OCI-LY7 (cell line): ENCODE measurements around the gene FBLN1. TPM values are rescaled to one million over a fixed set of nuclear protein-coding genes. Genes with fewer than 3 reads are reported as not detected.
A peak's percentile ranks its signal among the peaks of the same experiment; 100 is the strongest.

Source experiments
- BruUV-seq: library from RNA; stranded (reverse); fragments of 400-500 nt; replicated peaks from 2 replicates; lab custom pipeline; 2021; lab: Mats Ljungman, UMichigan
- CTCF ChIA-PET: fragments of 300-600 bp; sonication (Branson Sonifier 250); formaldehyde crosslinking; loops from one replicate; lab custom pipeline; 2022; ENCODE audit warnings: antibody characterized with exemption; ENCODE audit not compliant: unreplicated experiment; lab: Charles Lee
- POLR2A ChIA-PET: fragments of 300-600 bp; sonication (Branson Sonifier 250); formaldehyde crosslinking; loops from one replicate; lab custom pipeline; 2022; ENCODE audit warnings: antibody characterized with exemption; lab: Charles Lee
- DNase-seq: peaks from one replicate; pipeline ENCODE4 v3.0.0-alpha.2; 2015; ENCODE audit warnings: low spot score
- H2AFZ ChIP-seq: fragments of 200-600 bp; sonication (generic), shearing (Covaris generic); 2 replicates; pipeline ENCODE4 v1.6.1; 2014; ENCODE audit warnings: mild to moderate bottlenecking, antibody characterized with exemption, low read length, moderate library complexity
- H3K27ac ChIP-seq: fragments of 200-600 bp; sonication (generic); 2 replicates; pipeline ENCODE4 v1.5.1; 2014; ENCODE audit warnings: mixed run types, low read depth, mild to moderate bottlenecking, moderate library complexity, low read length, inconsistent platforms; ENCODE audit not compliant: poor library complexity, severe bottlenecking
- H3K36me3 ChIP-seq: fragments of 200-600 bp; sonication (generic); 2 replicates; pipeline ENCODE4 v1.6.1; 2014; ENCODE audit warnings: mild to moderate bottlenecking, antibody characterized with exemption, low read length, moderate library complexity, mixed read lengths; ENCODE audit not compliant: insufficient read depth
- H3K4me1 ChIP-seq: fragments of 200-600 bp; sonication (generic); 2 replicates; pipeline ENCODE4 v1.5.1; 2014; ENCODE audit warnings: mild to moderate bottlenecking, low read length; ENCODE audit not compliant: insufficient read depth, poor library complexity, severe bottlenecking
- H3K4me2 ChIP-seq: fragments of 200-600 bp; sonication (generic); 2 replicates; pipeline ENCODE4 v1.6.1; 2014; ENCODE audit warnings: mild to moderate bottlenecking, low read length
- H3K4me3 ChIP-seq: fragments of 200-600 bp; sonication (generic); 2 replicates; pipeline ENCODE4 v1.5.1; 2014; ENCODE audit warnings: mild to moderate bottlenecking, low read depth, low read length; ENCODE audit not compliant: poor library complexity, severe bottlenecking
- H3K79me2 ChIP-seq: fragments of 200-600 bp; sonication (generic); 2 replicates; pipeline ENCODE4 v1.6.1; 2016; ENCODE audit warnings: low read depth, mild to moderate bottlenecking, low read length, moderate library complexity, mixed read lengths; ENCODE audit not compliant: insufficient read depth
- H3K9me2 ChIP-seq: fragments of 200-600 bp; sonication (generic); 2 replicates; pipeline ENCODE4 v1.6.1; 2016; ENCODE audit warnings: mild to moderate bottlenecking, low read length, mixed read lengths; ENCODE audit not compliant: insufficient read depth
- H3K9me3 ChIP-seq: fragments of 200-600 bp; sonication (generic); 2 replicates; pipeline ENCODE4 v1.6.1; 2014; ENCODE audit warnings: mild to moderate bottlenecking, mixed run types, low read length, mixed read lengths
- H4K20me1 ChIP-seq: fragments of 200-600 bp; sonication (generic); 2 replicates; pipeline ENCODE4 v1.6.1; 2014; ENCODE audit warnings: mild to moderate bottlenecking, antibody characterized with exemption, low read length, moderate library complexity, mixed read lengths; ENCODE audit not compliant: insufficient read depth
- EZH2phosphoT487 ChIP-seq: fragments of 200-600 bp; sonication (generic); IDR thresholded peaks from 2 replicates; pipeline ENCODE4 v1.6.1; 2018; ENCODE audit warnings: low read depth, borderline replicate concordance, mild to moderate bottlenecking, mixed run types, antibody characterized with exemption, low read length, moderate library complexity, mixed read lengths
- intact Hi-C: fragments of 100-400 bp; cut with micrococcal nuclease; formaldehyde crosslinking; loops from one replicate; pipeline ENCODE4 v1.10.0; 2022; ENCODE audit not compliant: unreplicated experiment
- total RNA-seq, 2 experiments: library from RNA; depleted of rRNA in 1 of 2; stranded (reverse); fragments of >200 nt in 1 of 2; shearing (Covaris generic) in 1 of 2; gene quantifications; 2 replicates each; pipeline ENCODE4 v1.2.3, GENCODE V29; 2014 to 2022
- TF ChIP-seq, protein P1 (sequence below): fragments of 200-600 bp; sonication (generic); conservative IDR thresholded peaks from 2 replicates; pipeline ENCODE4 v1.5.1; 2014; ENCODE audit warnings: mild to moderate bottlenecking, antibody characterized with exemption, low read length, moderate library complexity, mixed read lengths

Gene FBLN1
- total RNA-seq, 2 experiments from 2014 or later: not detected

DNA sequence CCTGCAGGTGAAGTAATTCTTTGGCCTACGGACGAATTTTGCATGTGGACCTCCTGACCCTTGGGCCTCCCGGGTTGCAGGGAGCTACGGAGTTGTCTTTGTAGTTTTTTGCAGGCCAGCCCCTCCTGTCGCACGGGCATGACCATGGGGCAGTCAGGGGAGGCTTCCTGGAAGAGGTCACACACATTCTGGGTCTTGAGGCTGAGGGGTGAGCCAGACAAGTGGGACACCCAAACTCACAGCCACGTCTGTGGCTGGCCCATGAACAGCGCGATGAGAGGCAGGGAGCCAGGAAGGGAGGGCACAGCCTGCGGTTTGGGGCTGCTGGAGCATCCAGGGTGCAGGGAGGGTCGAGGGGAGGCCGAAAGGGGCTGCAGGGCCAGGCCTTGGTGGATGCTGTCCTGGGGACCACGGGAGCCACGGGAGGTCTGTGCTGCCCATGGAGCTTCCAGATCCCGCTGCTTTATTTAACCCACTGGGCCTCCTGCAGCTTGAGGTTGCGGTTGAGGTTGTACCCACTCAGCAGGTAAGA is 78.9 kb downstream of the FBLN1 start:
- no peak for TF ChIP-seq EZH2phosphoT487
- TF ChIP-seq, protein P1, sequence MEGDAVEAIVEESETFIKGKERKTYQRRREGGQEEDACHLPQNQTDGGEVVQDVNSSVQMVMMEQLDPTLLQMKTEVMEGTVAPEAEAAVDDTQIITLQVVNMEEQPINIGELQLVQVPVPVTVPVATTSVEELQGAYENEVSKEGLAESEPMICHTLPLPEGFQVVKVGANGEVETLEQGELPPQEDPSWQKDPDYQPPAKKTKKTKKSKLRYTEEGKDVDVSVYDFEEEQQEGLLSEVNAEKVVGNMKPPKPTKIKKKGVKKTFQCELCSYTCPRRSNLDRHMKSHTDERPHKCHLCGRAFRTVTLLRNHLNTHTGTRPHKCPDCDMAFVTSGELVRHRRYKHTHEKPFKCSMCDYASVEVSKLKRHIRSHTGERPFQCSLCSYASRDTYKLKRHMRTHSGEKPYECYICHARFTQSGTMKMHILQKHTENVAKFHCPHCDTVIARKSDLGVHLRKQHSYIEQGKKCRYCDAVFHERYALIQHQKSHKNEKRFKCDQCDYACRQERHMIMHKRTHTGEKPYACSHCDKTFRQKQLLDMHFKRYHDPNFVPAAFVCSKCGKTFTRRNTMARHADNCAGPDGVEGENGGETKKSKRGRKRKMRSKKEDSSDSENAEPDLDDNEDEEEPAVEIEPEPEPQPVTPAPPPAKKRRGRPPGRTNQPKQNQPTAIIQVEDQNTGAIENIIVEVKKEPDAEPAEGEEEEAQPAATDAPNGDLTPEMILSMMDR: no peak
- no TSS peak for BruUV-seq
- POLR2A ChIA-PET: no interaction called here
- Histone ChIP-seq H3K79me2 (no peaks in the 10 kb centered on the region), H2AFZ (no peak overlapping the region), H3K4me2 (no peak overlapping the region), H3K36me3 (no peaks in the 10 kb centered on the region), H3K9me3 (no peaks in the 10 kb centered on the region), H3K9me2 (no peaks in the 10 kb centered on the region), H3K4me3 (no peak overlapping the region), H4K20me1 (no peaks in the 10 kb centered on the region), H3K4me1 (peaks cover 20% of the 10 kb centered on the region), H3K27ac (no peak overlapping the region)
- intact Hi-C loops: loop anchor here (5.0 kb wide), 1 partner anchor 61 kb away; no protein-coding TSS in a partner anchor
- CTCF ChIA-PET: no interaction called here
- no peak for DNase-seq

DNA sequence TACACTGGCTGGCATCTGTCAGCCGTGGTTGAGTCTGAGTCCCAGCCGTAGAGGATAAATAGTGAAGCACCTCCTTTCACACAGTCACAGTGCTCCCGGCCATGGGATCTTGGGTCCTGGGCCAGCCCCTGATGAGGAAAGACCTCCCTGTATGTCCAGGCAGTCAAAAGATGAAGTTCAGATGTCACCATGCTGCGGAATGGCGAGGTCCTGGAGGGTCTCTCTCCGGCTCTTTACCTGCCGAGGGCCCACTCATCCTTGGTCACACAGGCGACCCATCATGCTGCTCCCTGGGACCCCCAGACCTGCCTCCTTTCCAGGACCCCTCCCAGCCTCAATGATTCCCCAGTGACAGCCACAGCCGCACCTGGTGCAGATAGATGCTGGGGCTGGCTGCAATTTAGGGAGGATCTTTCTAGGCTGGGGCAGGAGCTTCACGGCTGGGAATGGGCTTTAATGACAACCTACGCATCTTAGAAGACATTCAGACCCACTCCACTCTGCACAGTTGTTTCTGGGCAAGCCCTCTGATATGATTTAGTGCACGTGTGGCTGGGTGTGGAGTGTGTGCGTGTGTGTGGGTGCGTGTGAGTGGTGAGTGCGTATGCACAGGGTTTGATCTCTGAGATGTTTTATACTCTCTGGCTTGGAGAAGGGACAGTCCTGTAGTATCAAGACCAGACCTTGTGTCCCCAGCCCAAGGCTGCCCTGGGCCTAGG is 79.7 kb downstream of the FBLN1 start:
- no TSS peak for BruUV-seq
- Histone ChIP-seq H3K27ac (no peak overlapping the region), H3K9me3 (no peaks in the 10 kb centered on the region), H3K4me2 (no peak overlapping the region), H4K20me1 (no peaks in the 10 kb centered on the region), H3K9me2 (no peaks in the 10 kb centered on the region), H3K79me2 (no peaks in the 10 kb centered on the region), H3K4me1 (peaks cover 20% of the 10 kb centered on the region), H2AFZ (no peak overlapping the region), H3K36me3 (no peaks in the 10 kb centered on the region), H3K4me3 (no peak overlapping the region)
- no peak for TF ChIP-seq EZH2phosphoT487
- TF ChIP-seq, protein P1: no peak
- POLR2A ChIA-PET: no interaction called here
- CTCF ChIA-PET: no interaction called here
- intact Hi-C loops: loop anchor here (5.0 kb wide), 1 partner anchor 60 kb away; no protein-coding TSS in a partner anchor
- no peak for DNase-seq

DNA sequence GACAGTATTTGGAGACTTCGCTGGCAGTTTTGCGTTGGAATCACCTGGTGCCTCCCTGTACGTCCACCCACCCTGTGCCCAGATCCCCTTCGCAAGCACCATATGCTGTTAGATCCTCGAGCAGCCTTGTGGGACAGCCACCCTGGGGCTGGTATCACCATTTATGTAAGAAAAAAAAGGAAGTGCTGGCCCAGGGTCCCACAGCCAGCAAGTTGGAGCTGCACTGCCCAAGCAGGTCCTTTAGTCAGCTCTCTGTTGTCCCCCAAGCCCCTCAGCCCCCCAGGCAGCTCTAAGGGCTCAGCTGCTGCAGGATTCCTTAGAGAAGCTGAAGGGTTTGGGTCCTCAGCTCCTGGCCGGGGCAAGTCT is 80.3 kb downstream of the FBLN1 start:
- BruUV-seq: no TSS peak
- POLR2A ChIA-PET: no interaction called here
- intact Hi-C loops: loop anchor here (5.0 kb wide), 1 partner anchor 59 kb away; no protein-coding TSS in a partner anchor

More for the DNA sequence above, 80.3 kb downstream of the FBLN1 start:
- H3K9me3 ChIP-seq: no peaks in the 10 kb centered on the region
- no peaks in the 10 kb centered on the region for H3K9me2 ChIP-seq
- H3K4me1 ChIP-seq: peaks cover 20% of the 10 kb centered on the region
- no peaks in the 10 kb centered on the region for H4K20me1 ChIP-seq
- H2AFZ ChIP-seq: no peak overlapping the region
- no peak for DNase-seq
- H3K79me2 ChIP-seq: no peaks in the 10 kb centered on the region
- CTCF ChIA-PET: interaction anchor here (1.0 kb wide), 1 partner anchor 46 kb away, joined by 3 read pairs; no protein-coding TSS in a partner anchor
- peak overlapping the region; percentile 42; the same call in 1 of the 2 replicates for H3K4me2 ChIP-seq
- H3K4me3 ChIP-seq: no peak overlapping the region
- H3K36me3 ChIP-seq: no peaks in the 10 kb centered on the region
- TF ChIP-seq, protein P1: no peak
- no peak for TF ChIP-seq EZH2phosphoT487
- no peak overlapping the region for H3K27ac ChIP-seq
